ENCODE measurements around the gene ITGA11. TPM values are rescaled to one million over a fixed set of nuclear protein-coding genes. Genes with fewer than 3 reads are reported as not detected.

ITGA11 gene
- polyA plus RNA-seq, 3 donors, result 2.3 to 2.9 (median 2.6) TPM

DNA sequence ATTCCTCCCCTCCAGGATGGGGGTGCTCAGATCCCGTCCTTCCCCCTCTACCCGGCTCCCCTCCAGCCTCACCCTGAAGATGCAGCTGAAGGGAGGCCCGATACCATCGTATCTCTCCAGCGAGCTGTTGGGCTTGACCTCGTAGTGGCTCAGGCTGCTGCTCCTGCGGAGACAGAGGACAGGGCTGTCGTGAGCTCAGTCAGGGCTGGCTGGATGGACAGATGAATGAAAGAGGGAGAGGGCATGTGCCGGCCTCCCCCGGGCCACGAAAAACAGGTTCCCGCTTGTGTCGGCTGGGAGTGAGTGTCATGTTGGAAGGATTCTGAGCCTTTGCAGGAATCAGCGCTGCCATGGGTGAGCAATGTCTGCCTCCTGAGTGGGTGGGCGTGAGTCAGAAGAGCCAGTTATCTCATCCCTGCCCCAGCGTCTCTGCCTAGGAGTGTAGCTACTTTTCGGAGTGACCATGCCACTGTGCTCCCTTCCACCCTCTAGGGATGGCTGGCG, 119.2 kb downstream of the ITGA11 start:
- no peak for DNase-seq

DNA sequence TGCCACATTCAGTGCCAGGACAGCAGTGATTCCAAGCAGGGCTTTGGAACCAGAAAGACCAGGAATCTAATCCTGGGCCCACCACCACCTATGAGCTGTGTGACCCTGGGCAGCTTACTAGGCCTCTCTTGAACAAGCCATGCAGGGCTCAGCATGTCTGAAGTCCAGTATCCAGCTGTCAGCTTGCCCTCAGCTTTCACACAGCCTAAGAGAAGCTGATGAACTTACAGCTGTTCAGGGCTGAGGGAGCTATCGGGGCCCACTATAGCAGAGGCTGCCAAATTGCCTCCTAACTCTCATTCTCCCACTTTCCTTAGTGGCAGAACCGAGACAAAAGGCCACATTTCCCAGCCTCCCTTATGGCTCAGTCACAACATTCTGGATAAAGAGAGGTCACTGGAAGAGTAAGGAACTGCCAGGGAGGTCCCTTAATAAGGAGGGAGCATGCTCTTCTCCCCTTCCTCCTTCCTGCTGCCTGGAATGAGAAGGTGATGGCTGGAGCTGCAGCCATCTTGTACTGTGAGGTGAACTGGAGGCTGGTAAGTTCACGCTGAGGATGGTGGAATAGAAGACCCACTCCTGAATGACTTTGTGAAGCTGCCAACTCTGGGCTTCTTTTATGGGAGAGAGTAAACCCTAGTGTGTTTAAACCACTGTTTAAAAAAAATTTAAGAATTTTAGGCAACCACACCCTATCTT, 120.0 kb downstream of the ITGA11 start:
- DNase-seq, result no peak

DNA sequence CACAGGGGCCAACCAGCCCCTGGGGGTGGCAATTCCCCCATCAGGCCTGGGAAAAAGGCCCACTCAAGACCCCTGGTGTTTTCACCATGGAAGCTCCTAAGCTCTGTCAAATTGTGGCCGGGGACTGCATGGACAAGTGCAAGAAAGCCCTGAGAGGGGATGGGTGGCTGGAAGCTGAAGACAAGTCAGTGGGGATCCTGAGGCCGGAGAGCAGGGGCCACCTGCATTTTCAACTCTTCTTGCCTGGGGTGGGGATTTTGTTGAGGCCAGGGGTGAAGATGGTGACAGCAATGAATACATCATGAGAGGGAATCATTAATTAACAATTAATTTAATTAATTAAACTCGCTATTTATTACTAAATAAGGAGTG, 120.5 kb downstream of the ITGA11 start:
- no peak for DNase-seq

DNA sequence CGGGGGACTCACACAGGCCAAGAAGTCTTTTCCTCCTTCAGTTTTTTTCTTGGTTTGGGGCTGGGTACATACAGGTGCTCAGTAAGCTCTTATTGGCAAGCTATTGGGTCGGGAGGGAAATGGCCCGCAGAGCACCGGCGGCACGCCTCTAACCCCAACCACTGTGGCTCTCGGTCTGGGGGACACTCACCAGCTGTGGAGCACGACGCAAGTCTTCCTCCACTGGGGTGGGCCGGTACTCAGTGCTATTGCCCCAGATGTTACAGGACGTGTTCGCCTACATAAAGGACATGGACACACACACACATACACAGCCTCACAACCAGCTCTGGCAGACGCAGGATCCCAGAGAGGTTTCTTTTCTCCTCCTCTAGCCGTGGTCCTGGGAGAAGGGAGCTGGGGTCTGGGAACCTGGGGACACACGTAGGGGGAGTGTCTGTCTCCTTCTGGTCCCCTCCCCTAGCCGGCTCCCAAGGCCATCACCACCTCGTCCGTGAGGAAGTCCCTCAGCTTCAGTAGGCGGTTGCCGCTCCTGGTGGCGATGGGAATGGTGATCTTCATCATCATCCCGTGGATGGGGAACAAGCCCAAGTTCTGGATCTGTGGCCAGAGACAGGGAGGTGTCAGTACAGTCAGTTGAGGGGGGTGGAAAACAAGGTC, 121.0 kb downstream of the ITGA11 start:
- DNase-seq, result no peak

DNA sequence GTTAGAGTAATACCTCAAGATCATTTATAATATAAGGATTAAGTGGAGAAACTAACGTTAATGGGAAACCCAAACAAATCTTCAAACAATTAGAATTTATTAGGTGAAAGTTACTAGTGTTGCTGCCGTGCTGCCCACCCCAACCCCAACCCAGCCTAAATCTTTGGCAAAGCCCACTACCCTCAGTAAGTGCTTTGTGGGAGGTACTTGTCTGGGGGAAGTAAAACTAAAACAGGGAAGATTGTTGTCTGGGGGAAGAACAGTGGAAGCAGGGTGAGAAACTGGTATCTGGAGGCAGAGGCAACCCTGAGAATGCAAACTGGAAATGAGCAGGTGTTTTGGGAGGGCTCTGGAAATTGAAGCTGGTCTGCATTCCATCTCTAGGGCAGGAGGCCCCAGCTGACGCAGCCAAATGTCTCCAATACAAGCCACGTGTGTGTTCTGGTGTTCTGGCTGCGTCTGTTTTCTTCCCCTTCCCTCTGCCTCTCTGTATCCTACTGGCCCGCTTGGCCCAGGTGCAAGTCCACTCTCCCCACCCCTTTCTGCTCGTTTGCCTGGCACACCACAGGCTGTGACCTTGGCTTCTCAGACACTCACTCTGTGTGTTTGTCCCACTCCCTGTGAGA, 121.7 kb downstream of the ITGA11 start:
- no peak for DNase-seq

DNA sequence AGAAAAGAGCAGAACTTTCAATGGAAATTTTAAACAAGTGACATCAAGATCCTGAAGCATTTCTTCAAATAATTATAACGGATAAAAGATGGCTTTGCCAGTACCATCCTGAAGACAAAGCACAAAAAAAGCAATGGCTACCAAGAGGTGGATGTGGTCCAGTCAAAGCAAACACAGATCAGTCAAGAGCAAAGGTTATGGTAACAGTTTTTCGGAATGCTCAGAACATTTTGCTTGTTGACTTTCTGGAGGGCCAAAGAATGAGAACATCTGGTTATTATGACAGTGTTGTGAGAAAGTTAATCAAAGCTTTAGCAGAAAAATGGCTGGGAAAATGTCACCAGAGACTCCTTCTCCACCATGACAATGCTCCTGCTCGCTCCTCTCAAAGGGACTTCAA, 122.9 kb downstream of the ITGA11 start:
- no peak for DNase-seq

DNA sequence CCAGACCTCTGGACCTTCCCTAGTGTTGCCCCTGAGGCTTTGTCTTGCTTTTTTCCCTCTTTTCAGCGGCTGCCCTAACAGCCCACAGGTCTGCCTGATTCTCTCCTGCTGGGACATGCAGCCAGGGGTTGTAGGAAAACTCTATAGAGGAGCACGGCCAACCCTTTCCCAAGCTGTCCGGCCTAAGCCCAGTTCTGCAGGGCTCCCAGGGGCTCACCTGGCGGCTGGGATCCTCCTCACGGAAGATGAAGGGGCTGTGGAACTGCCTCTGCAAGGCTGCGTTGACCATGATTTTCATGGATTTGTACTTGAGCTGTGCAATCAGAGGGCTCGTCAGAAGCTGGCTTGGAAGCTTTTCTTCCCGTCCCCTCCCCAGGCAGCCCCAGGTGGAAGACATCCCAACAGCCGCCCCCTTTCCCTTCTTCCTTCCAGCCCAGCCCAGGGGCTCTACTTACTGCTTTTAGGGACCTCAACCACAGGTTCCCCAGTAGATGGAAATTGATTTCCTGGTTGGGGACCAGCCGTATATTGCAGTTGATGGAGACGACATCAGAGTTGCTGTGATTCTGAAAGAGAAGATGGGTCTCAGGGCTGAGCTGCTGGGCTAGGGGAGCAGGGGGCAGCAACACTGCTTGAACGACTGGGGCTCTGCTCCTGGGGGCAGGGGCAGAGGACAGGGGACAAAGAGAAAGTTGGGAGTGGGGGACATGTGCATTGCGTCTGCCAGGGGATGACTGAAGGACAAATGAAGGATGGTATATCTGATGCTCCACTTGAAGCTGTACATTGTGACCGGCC, 124.6 kb downstream of the ITGA11 start:
- DNase-seq, result no peak

DNA sequence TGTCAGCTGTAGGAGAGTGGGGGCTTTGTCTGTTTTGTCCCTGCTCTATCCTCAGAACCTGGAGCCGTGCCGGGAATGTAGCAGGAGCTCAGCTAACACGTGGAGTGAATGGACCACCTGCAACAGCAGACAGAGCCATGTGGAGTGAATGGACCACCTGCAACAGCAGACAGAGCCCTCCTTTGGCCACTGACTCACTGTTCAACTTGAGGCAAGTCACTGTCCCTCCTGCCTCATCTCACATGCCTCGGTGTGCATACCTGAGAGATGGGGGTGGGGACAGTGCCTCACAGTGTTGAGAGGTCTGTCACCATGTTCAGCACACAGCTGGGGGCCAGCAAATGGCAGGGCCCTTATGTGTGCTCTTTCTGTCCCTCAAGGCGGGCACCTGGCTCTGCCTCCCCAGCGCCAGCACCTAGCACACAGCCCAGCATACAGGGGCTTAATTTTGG, 126.5 kb downstream of the ITGA11 start:
- DNase-seq, result no peak

DNA sequence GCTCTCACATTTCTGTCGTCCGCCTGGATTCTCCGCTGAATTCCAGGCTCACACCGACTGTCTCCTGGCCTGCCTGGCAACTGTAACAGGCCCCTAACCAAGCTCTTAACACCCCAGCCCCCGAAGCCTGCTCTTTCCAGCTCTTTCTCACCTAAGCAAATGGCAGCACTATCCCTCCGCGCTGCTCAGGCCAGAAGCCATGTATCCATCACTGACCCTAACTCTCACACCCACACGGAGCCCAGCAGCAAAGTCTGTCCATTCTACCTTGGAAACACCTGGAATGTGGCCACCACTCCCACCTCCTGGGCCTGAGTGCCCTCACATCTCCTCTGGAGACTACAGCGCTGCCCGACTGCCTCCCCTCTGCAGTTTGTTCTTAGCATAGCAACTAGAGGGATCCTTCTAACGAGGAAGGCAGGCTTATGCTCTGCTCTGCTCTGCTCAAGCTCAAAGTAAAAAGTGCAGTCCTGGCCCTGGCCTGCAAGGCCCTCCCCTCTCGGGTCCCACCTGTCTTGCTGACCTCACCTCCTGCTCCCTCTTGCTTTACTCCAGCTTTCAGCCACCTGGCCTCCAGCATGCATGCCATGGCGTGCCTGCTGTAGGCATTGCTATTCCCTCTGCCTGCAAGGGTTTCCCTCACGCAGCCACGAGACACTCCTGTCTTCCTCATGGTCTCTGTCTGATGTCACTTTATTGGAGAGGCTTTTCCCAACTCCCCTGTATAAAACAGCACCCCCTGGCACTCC, 127.2 kb downstream of the ITGA11 start:
- DNase-seq, result no peak

DNA sequence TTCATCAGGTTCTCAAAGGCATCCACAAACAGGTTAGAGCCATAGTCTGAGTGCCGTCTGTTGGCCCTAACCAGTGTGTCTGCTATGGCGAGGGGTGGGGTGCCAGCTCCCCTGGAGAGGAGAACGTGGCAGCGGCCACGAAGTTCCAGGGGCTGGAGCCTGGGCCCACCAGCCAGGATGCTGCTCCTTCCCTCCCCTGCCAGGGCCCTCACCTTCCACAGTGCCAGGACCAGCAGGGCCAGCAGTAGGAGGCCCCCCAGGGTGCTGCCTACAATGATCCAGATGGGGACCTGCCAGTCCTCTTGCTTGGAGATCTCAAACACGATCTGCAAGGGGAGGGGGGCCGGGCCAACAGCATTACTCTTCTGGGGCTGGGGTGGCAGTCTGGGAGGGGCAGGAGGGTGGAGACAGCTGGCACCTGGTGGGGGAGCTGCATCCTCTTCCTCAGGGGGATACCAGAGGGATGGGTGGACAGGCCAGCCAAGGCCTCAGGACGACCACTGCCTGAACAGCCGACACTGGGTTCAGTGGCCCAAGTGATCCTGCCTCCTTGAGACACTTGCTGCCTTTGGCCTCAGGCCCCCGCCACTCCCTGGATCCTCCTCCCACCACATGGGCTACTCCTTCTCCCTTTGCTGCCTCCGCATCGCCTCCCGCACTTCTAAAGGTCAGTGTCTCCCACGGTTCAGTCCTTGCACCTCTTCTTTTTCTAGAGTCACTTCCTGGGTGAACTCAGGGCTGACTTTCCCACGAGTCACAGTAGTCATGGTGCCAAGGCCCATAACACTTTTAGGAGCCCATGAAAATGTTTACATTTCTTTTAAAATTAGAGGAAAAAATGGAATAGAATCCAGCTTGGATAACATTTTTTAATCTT, 128.2 kb downstream of the ITGA11 start:
- no peak for DNase-seq

DNA sequence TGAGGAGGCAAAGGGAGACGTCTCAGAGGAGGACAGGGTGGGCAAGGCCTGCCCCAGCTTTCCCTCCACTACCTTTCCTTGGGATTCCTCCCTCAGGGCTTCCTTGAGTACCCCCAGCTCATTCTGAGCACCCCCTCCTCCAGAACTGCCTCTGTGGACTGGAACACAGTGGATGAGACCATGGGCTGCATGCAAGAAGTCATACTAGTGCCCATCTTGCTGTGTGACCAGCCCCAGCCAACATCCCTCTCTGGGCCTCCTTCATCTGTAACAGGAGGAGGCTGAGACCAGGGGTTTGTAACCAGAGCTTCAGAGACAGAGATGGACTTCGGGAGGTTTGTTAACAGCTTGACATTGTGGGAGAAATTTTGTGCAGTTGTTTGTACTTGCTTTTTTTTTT, 128.8 kb downstream of the ITGA11 start:
- no peak for DNase-seq

DNA sequence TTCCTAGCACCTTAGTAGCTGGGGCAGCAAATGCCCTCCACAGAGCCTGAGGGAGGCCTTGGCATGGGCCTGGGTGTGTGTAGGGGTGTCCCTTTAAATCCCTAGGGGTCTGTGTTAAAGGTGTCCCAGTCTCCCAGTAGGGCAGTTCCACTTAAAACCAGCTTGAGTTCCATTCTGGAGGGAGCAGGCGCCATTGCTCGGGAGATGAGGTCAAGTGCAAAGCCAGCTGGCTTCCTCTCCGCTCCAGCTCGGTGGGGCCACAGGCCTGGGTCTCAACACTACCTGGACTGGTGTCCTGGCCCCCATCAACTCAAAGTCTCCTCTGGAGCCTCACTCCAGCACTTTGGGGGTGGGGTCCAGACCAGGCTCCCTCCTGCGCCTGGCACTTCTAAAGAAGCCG, 129.2 kb downstream of the ITGA11 start:
- DNase-seq, result no peak

DNA sequence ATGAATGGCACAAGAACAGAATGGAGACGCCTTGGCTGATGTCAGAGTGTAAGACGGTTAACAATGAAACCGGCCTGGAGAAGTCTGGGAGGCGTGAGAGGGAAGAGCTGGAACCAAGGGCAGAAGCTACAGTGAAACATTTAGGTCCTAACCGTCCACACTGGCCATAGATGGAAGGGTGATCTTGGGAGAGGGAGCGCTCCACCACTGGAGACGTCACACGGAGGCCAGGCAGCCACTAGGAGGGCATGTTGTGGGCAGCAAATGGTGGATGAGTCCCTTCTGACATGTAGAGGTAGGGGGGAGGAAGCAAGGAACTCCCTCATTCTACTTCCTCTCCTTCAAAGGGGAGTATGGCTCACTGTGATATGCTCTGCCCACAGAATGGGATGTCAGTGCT, 130.7 kb downstream of the ITGA11 start:
- DNase-seq, result no peak

DNA sequence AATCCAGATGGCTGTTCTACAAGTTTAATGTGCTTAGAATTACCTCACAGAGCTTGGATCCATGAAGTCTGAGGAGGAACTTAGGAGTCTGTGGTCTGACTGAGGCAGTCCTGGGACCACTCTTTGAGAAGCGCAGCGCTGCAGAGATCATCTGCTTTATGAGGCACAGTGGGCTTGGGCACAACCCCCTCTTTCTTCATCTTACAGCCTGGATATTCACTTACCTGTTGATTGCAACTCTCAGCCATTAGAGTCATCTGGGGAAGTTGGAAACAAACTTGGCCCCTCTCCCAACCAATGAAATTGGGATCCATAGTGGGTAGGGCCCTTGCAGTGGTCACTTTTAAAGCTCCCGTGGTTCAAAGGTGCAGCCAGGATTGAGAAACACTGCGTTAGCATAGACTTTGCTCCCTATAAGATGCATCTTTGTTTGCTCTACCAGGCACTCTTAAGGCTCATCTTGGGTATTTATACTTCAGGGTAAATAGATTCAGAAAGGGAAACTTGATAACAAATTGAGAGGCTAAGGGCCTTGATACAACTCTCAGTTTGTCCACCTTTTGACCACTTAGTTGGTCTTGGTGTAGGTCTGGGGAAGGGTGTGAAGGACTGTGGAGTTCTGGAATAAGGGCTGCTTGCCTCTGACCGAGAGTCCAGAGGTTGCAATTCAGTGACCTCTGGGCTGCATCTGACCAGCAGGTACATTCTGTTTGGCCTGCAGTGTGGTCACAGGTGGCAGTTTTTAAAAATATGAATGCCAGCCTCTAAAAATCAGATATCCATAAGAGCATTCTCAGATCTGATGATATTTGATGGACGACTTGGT, 131.6 kb downstream of the ITGA11 start:
- no peak for DNase-seq

DNA sequence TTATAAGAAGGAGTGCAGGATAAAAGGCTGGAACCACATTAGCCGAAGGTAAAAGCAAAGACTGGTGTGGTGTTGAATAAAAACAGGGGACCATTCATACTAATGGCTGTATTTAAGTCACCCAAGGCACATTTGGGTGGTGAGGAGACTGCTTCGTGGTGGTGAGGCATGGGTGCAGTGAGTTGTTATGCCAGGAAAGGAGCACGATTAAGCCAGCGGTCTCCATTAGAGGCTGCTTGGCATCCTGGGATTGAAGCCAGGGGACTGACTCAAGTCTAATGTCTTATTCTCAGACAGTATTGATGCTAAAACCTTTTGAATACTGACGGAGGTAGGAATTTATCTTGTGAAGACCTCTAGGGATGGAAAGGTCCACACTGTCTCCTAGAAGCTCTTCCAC, 132.5 kb downstream of the ITGA11 start:
- no peak for DNase-seq

DNA sequence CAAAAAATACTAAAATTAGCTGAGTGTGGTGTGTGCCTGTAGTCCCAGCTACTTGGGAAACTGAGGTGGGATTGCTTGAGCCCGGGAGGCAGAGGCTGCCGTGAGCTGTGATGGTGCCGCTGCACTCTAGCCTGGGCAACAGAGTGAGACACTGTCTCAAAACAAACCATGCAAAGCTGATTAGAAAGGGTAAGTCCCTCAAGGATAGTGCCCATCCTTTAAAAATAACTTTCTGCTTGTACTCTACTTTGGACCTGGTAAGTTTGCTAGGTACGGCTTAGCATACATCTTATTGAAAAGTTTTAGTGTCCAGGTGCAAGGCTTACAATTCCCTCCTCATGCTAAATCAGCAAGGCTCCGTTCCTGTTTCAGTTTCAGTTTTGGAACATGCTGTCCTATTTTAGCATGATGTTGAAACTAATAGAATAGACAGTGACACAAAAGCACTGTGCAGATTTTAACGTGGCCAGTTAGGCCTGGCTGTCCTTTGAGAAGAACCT, 133.0 kb downstream of the ITGA11 start:
- no peak for DNase-seq

DNA sequence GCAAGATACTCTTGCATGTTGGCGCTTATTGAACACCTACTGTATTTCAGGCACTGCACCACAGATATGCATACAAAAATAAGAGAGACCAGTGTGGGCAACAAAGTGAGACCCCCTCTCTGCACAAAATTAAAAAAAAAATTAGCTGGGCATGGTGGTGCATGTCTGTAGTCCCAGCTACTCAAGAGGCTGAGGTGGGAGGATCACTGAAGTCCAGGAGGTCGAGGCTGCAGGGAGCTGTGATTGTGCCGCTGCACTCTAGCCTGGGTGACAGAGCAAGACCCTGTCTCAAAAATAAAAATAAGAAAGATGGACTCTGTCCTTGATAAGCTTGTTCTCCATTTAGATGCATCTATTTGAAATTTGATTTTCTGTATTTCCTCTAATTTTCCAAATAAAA, 133.6 kb downstream of the ITGA11 start:
- no peak for DNase-seq

DNA sequence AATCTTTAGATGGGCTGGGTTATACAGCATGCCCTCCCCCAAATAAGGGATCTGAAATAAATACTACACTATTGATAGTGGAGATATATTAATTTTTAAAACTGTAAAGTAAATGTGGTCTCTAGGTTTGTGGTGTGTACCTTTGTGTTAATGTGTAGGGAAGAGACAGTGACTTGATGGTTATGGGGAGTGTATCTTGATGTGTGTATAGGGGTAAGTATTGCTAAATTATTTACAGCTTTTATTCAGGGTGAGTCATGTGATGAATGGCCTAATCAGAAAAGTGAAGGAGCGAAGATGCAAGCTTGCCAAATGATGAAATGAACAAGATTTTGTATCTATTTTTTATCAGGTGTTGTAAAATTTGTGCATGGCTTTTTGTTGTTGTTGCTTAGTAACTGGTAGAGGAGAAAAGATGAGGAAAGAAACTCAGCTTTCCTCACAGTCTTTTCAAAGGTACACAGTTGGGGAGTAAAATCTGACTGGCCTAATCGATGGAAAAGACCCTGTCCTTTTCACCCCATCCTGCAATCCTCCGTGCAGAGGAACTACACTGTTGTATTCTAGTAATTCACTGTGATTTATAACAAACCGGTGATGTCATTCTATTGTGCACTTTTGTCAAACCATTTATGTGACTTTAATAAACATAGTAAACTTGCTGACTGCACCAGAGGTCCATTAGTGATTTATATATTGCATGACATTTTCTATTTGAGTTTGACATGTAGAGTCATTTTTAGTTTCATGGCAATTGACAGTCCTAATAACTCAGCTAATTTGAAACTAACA, 136.8 kb downstream of the ITGA11 start:
- no peak for DNase-seq

DNA sequence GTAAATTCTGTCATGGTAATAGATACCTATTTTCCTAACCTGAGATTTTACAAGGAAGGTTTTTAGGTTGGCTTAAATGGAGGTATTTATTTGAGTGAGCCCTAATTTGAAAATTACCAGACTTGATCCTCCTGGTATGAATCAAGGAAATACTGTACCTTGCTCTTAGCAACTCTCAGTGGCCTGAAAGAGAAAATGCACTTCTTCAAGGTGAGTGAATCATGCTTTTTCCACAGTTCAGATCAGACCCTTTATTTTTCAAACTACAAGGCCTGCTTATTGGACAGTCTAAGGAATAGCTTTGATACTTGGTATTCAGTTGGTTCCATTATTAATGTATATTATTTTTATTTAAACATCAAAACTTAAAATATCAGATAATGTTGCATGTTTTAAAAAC, 139.0 kb downstream of the ITGA11 start:
- DNase-seq, result no peak

Measured in renal pelvis (tissue), 4 donors.